Dedifferentiated amniotic fluid mesenchymal stem cell (primary cell): Measurements from ENCODE around the gene TRAF7.
"Not testable (repeated sequence)": the region's sequence is repeated elsewhere in the genome, so short reads cannot be mapped to it uniquely, and the experiment has no call there.

Source experiments
- DNase-seq: peaks from one replicate; pipeline ENCODE4 v3.0.0-alpha.2; 2016; ENCODE audit errors: extremely low spot score

TRAF7 gene

DNA sequence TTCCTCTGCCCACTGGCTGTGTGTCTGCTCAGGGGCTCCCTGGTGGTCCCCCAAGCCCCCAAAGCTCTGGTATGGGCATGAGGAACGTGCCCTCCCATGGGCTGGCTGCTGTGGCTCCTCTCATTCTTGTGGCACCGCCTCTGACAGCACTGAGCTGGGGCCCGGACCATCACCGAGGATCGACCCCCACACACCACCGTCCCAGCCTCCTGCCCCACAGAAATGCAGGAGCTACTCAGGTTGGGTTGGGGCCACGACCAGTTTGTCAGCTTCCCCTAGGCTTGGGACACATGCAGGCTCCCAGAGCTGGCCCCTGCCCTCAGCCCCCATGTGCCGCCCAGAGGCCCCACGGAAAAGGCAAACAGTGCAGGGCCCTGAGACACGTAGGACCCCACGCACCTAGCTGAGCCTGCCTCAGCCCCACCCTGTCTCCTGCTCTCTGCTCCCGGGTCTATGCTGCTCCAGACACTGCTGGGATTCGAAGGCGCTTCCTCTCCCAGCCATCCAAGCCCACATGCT, 44.1 kb downstream of the TRAF7 start:
- no peak for DNase-seq

DNA sequence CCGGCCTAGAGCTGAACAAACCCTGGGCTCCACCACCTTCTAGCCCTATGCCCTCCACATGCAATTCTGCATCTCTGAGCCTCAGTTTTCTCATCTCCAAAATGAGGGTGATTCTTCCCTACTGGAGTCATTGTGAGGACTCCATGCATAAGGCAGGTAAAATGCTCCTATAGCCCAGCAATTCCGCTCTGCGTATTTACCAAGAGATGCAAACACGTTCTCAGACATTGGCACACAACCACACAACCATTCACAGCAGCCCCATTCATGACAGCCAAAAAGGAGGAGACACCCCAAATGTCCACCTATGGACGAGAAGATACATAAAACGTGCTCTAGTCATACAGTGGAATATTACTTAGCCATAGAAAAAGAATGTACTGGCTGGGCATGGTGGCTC, 44.7 kb downstream of the TRAF7 start:
- no peak for DNase-seq

DNA sequence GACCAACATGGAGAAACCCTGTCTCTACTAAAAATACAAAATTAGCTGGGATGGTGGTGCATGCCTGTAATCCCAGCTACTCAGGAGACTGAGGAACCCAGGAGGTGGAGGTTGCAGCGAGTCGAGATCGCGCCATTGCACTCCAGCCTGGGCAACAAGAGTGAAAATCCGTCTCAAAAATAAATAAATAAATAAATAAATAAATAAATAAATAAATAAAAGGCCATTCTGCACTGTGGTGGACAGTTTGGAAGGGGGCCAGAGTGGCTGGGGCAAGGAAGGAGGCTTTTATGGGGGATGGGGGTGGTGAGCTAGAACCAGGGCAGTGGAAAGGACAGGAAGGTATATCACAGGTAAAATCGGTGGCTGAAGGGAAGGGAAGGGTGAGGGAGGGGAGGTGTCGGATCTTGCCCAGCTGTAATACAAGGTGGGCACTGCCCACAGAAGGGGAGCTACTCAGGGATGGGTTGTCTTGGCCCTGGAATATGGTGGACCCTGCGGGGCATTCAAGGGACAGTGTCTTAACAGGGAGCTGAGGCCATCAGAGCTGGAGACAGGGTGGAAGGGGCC, 47.6 kb downstream of the TRAF7 start:
- not testable (repeated sequence) for DNase-seq

DNA sequence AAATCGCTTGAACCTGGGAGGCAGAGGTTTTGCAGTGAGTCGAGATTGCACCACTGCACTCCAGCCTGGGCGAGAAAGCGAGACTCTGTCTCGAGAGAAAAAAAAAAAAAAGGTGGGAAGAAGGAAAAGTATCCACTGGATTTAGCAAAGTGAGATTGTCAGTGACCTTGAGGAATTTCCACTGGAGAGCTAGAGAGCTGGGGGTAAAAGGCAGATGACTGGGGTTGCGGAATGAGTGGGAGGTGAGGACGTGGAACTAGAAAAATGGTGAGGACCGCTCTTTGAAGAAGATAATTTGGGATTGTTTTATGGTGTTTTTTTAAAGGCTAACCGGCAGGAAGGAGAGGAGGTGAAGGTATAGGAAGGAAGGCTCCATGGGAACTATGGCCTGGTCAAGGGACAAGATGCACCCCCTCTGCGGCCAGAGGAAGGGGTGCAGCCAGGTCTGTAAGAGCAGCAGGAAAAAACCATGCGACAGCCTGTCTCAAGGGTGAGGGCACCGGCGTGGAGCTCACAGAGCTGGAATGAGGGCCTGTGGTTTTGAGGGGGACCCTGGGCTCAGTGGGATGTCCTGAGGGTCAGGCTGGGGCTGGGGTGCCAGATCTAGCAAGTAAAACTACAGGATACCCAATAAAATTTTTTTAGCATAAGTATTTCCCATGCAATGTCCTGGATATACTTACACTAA, 49.0 kb downstream of the TRAF7 start:
- DNase-seq = no peak

DNA sequence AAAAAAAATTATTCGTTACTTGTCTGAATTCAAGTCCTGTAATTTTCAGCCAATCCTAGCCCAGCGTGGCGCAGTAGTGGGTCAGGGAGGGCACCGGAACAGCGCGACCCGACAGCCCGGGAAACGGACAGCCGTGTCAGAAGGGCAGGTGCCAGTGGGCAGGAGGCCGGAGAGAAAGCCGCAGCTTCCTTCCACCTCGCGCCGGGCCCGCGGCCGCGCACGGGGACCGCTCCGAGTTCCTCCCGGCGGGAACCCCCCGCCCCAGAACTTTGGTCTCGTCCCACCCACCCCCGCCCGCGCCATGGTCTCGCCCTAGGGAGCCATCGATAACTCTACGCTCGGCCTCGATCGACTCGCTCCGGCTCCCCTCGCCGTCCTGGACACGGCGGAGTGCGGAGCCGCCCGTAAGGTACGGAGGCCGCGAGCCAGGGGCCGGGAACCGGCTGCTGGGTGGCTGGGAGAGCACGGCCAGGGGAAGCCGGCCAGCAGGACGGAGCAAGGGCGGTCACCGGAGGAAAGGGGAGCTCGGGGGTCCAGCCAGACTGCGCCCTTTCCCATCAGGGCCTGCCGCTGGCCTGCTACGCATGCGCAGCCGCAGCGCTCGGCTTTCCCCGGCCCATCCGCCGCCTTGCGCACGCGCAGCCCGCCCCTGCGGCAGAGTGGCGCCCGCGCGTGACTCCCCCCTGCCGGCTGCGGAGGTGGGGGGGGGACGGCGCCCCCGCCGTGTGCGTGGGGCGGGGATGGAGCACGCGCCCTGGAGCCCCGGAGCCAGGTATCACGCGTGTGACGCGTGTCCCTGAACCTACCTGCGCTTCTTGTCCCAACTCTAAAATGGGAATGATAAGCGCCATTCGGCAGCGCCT, 49.8 kb downstream of the TRAF7 start, which contains the start of gene MLST8:
Gene MLST8, plus strand, starts transcription at position 351 of the 863 bp plus-strand sequence. CDS start 632 bp downstream, outside the sequence.
- peak; percentile 79 for DNase-seq

DNA sequence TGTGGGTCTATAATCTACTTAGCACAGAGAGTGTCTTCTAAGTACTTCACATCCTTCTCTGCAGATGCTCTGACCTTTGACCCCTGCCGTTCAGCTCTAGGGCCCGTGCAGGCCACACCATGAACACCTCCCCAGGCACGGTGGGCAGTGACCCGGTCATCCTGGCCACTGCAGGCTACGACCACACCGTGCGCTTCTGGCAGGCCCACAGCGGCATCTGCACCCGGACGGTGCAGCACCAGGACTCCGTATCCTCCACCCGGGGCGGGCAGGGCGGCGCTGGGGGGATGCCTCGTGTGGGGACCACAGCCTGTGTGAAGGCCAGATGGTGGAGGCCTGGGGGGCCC, 50.4 kb downstream of the TRAF7 start:
- no peak for DNase-seq

DNA sequence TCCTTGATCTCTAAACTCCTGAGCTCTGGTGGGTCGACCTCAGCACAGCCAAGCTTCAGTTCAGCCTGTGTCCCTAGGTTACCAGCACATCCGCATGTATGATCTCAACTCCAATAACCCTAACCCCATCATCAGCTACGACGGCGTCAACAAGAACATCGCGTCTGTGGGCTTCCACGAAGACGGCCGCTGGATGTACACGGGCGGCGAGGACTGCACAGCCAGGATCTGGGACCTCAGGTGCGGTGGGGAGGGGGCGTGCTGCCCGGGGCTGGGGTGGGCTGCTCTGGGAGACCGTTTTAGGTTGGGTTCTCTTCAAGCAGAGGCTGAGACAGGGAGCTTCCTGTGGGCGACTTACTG, 50.8 kb downstream of the TRAF7 start:
- no peak for DNase-seq

DNA sequence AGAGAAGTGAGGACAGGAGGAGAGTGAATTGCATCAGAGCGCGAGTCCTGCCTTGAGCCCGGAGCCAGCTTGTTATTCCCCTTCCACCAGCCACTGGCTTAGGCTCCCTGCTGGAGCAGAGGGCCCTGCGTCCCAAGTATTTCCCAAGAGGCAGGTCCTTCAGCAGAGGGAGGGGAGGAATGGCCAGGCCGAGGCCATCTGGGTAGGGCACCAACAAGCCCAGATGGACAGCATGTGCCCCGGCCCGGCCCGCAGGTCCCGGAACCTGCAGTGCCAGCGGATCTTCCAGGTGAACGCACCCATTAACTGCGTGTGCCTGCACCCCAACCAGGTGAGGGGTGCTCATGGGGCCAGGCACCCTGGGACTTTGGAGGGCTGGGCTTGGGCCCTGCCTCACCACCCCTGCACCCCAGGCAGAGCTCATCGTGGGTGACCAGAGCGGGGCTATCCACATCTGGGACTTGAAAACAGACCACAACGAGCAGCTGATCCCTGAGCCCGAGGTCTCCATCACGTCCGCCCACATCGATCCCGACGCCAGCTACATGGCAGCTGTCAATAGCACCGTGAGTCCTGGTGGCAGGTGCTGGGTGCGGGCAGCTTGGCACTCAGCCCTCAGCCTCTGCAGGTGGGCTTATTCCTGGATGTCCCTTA, 51.3 kb downstream of the TRAF7 start:
- DNase-seq = no peak

DNA sequence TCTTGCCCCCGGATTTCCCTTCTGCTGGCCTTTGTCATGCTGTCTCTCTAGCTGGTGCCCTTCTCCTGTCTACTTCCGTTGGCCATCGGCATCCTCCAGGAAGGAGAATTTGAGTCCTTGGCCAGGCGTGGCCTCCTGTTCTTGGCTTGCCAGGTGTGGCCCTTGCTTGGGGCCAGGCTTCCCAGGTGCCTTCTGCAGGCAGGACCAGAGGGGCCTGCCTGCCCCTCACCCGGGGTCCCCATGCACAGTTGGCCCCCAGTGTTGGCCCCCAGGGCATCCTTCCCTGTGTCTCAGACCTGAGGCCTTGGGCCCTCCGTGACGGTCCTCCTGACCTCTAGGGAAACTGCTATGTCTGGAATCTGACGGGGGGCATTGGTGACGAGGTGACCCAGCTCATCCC, 52.3 kb downstream of the TRAF7 start:
- DNase-seq = no peak

DNA sequence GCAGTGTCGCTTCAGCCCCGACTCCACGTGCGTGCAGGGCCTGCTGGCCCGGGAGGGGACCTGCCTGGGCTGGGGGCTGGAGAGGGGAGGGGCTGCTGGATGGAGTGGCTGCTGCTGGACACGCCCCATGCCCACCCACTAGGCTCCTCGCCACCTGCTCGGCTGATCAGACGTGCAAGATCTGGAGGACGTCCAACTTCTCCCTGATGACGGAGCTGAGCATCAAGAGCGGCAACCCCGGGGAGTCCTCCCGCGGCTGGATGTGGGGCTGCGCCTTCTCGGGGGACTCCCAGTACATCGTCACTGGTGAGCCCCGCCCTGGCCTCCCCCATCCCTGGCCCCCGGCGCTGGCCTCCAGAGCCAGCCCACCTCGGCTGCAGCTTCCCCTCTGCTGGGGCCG, 52.7 kb downstream of the TRAF7 start:
- no peak for DNase-seq

DNA sequence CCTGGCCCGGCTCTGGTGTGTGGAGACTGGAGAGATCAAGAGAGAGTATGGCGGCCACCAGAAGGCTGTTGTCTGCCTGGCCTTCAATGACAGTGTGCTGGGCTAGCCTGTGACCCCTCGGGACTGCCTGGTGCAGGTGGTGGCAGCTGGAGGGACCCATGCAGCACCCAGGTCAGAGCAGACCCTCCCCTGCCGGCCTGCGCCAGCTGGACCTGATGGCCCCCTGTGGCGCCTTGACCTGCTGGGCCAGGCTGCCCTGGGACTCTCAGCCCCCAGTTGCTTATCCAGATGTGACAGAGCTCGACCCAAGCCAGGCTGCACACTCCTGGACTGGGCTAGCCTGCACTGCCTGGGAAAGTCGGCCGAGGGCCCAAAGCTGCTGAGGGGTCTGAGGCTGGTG, 53.2 kb downstream of the TRAF7 start:
- DNase-seq = no peak

DNA sequence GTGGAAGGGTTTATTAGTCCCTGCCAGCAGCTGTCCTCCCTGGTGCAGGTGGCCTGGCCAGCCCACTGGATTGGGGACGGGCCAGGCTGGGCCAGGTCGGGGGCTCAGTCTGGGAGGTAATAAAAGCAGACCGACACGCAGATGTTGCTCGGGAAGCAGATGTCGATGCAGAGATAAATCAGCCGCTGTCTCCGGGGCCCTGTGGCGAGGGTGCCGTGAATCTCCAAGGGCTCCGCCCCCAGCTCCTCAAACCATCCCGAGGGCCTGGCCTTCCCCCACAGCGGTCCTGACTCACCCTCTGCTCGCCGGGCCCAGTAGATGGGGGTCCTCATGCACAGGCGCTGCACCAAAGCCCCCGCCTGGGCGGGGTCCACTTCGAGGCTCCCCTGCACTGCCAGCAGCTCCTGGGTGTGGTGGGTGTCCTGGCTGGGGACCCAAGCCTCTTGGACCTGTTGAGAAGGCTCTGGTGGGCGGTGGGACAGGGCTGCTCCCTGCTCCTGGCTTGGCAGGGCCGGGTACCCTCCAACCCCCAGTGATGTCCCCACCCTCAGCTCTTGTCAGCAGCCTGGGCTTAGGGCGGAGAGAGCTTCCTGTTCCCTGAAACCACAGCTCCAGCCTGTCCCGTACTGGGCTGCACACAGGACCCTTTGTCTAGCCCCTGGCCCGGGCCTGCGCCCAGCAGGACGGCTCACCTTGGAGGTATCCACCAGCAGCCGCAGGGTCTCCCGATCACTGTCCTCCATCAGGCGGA, 53.9 kb downstream of the TRAF7 start:
- DNase-seq = no peak

DNA sequence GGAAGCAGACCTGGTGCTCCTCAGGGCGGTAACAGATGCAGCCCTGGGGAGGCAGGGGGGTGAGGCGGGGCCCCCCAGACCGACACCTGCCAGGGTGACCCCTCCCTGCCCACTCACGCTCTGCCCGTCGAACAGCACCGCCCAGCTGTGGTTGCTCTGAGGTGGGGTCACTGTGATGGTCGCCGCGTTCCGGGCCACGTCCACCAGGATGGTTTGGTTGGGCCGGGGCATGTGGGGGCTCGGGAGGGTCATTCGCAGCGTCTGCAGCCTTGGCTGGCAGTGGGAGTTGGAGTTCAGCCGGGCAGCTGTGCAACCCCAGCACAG, 54.4 kb downstream of the TRAF7 start:
- DNase-seq = no peak

DNA sequence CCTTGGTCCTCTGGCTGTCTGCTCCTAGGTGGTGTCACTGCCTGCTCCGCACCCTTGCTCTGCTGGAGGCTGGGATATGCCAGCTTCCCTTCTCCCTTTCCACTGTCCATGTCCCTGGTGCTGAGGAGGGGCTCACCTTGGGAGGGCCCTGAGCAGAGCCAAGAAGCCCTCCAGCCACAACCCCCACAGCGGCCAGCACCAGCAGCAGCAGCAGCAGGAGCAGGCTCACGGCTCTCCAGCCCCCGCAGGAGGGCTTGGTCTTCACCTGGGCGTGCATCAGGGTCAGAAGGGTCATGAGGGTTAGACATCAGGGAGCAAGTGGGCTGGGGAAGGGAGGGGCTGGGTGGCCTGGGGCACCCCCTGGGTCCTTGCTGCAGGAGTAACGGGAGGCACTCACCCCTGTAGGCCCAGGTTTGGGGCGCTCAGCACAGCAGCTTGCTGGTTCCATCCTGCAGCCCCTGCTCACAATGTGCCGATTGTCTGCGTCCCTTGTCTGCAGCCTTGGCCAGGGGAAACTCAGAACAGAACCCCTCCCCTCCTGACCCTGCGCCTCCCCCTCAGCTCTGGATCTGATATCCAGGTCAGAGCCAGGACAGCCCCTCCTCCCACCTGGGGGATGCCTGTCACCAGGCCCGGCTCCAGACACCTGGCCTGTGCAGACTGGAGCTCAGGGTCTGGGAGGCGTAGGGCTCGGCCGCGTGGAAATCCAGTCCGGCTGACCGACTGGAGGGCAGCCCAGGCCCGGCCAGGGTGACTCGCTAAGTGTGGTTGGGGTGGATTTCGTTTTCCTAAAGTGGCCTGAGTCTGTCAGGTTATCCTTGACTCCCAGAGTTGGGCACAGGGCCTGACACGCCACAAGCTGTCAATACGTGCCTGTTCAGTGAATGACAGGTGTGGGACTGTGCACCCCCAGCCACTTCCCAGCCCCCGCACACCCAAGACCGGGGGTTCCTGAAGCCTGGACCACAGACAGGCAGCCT, 55.1 kb downstream of the TRAF7 start, which contains the start of gene BRICD5:
Gene BRICD5, minus strand, starts transcription at position 478 of the 980 bp plus-strand sequence. Its CDS starts 30 bp downstream, at position 448.
- DNase-seq = no peak

DNA sequence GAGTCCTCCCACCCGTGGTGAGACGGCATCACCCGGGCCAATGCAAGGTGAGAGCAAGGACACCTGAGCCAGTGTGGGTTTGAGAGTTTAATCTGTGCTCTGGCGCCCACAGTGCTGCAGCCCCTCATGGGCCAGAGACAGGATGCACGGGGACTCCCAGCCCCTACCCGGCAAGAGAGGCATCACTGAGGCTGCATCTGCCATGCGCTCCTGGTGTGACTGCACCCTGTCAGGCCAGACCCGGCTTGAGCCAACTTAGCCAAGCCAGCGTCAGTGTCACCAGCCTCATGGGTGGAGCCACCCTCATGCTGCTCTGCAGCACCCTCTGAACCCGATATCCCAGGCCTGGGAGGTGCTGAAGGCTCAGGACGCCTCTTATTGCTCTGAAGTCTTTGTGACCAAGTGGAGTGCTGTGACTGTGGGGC, 56.4 kb downstream of the TRAF7 start:
- DNase-seq = no peak

DNA sequence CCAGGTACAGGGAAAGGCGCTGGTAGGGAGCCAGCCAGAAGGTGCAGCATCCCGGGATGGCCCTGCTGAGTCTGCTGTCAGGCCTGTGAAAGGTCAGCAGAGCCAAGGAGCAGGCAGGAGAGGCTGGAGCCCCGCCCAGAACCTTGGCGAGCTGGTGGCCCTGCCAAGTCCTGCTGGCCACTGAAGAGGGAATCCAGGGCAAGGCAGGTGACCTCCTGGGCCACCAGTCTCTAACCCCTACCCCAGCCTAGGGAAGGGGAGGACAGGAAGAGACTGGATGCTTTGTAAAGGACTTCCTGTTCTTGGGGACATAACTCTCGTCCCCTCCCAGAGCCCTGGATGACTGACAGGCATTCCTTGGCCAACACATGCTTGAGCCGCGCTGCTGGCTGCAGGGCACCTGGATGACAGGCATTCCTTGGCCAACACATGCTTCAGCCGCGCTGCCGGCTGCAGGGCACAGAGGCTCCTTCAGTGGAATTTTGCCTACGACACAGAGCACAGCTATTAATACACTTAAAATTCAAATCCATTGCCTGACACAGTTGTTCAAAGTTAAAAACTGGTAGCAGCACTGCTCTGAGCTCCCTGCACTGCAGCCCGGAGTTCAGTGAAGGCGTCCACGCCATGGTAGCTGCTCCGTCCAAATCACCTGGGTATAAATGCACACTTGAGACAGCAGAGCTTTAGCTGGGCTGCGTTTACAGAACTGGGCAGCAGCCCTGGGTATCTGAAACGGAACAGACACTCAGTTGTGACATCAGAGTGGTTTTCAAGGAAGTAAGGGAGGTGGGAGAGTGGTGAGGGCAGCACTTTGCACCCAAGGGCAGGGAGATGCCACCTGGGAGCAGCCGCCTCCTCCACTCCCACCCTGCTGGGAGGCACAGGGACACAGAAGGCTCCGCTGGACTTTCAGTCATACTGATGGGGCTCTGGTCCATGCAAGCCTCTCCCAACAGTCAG, 57.1 kb downstream of the TRAF7 start:
- no peak for DNase-seq

DNA sequence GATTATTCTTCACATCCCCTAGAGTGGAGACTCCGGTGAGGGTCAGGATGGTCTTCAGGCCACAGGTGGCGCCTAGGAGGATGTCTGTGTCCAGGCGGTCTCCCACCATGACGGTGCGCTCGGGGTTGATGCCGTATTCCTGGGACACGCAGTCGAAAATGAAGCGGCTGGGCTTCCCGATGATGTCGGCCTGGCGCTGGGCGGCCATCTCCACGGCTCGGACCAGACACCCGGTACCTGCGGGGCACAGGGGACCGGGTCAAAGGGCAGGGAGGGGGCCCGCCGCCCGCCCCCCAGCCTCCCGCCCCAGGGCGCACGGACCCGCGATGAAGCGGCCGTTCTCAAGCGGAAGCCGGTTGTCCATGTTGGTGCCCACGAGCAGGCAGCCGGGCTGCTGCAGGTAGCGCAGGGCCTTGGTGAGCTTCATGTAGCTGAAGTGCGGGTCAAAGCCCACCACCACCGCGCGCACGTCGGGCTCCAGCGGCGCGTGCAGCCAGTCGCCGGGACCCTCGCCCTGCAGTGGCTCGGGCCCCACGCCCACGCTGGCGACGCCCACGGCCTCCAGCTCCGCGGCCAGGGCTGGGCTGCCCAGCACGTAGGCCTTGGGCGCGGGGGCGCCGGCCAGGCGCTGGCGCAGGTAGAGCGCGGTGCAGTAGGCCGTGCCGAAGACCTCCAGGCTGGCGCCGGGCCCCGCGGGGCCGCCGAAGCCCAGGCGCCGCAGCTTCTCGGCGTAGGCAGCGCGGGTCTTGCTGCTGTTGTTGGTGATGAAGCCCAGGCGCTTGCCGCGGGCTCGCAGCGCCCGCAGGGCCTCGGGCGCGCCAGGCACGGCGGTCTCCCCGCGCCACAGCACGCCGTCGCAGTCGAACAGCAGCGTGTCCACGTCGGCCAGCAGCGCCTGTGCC, 58.5 kb downstream of the TRAF7 start:
- DNase-seq = no peak

DNA sequence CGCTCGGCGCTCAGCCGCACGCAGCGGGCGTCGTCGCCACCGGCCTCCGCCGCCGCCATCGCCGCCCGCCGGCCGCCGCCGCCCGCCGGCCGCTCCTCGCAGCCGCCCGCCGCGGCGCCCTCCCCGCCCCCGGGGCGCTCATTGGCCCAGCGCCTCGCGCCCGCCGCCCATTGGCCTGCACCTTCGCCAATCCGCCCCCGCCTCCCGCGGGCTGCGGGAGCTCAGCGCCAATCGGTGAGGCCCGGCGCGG, 59.1 kb downstream of the TRAF7 start, which contains the start of gene PGP:
Gene PGP, minus strand, starts transcription at position 122 of the 250 bp plus-strand sequence. Its CDS starts 63 bp downstream, at position 59.
- DNase-seq = no peak
